GM21367 (cell line): ENCODE results near the gene ZNF823.
"Not testable (repeated sequence)": the region's sequence is repeated elsewhere in the genome, so short reads cannot be mapped to it uniquely, and the experiment has no call there.

Source experiments
- ATAC-seq: cut with Tn5 transposase; IDR thresholded peaks from one replicate; pipeline ENCODE4 v1.9.1; 2021; ENCODE audit not compliant: unreplicated experiment

Gene ZNF823

GRCh38 chr19:11684987-11685675 is 53.6 kb downstream of the ZNF823 start:
- ATAC-seq: no peak

DNA sequence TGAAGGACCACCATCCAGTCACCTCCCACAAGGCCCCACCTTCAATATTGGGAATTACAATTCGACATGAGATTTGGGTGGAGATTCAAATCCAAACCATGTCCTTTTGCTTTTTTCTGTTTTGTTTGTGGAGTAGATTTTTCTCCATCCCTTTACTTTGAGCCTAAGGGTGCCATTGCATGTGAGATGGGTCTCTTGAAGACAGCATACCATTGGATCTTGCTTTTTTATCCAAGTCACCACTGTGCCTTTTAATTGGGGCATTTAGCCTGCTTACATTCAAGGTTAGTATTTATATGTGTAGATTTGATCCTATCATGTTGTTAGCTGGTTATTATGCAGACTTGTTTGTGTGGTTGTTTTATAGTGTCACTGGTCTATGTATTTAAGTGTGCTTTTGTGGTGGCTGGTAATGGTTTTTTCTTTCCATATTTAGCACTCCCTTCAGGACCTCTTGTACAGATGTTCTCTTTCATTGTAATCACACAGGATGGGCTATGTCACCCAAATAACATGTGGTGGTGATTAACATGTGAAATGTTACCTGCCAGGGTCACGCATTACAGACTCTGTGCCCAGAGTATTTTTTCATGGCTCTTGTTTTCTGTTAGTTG is 58.0 kb downstream of the ZNF823 start:
- no peak for ATAC-seq

DNA sequence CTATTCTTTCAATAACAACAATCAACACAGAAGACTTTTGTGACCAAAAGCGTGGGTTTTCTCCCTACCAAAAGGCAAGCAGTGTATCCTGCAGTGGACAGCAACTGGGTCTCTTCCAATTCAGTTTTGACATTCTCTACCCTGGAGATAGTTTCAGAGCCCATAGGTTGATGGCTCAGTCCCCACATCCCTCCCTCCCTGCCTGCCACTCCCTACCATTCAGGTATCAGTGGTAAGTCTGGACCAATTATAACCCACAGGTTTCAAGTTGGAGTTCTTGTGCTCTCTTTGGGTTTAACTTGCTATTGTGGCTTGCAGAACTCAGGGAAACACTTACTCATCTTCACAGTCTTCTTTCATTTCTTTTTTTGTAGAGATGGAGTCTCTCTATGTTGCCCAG is 60.2 kb downstream of the ZNF823 start:
- ATAC-seq: no peak

DNA sequence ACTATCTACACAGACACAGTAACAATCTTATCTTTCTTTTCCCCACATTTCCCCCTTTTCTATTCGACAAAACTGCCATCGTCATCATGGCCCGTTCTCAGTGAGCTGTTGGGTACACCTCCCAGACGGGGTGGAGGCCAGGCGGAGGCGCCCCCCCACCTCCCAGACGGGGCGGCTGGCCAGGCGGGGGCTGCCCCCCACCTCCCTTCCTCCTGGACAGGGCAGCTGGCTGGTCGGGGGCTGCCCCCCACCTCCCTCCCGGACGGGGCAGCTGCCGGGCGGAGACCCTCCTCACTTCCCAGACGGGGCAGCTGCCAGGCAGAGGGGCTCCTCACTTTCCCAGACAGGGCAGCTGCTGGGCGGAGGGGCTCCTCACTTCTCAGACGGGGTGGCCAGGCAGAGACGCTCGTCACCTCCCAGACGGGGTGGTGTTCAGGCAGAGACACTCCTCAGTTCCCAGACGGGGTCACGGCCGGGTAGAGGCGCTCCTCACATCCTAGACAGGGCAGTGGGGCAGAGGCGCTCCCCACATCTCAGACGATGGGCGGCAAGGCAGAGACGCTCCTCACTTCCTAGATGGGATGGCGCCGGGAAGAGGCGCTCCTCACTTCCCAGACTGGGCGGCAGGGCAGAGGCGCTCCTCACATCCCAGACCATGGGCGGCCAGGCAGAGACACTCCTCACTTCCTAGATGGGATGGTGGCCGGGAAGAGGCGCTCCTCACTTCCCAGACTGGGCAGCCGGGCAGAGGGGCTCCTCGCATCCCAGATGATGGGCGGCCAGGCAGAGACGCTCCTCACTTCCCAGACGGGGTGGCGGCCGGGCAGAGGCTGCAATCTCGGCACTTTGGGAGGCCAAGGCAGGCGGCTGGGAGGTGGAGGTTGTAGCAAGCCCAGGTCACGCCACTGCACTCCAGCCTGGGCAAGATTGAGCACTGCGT is 61.8 kb downstream of the ZNF823 start:
- ATAC-seq: not testable (repeated sequence)

- no peak for ATAC-seq
Measured at GRCh38 chr19:11675569-11675968, 63.2 kb downstream of the ZNF823 start.

DNA sequence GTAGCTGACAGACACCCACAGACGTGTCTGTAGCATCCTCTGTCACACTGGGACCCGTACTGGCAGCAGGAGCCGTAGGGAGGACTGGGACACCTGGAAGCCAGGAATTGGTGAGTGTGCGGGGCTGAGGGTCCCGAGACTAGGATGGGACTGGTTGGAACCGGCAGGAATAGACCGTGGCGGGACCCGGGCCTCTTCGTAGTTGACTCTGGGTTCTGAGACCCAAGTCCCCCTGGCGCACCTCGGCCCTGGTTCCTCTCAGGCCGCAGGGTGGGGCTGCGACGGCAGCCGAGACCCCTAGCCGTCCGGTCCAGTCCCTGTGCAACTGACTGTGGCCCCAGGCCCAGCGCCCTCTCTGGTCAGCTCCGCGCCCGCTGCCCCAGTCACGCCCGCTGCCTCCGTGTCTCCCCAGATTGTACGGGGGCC is 64.7 kb downstream of the ZNF823 start:
- no peak for ATAC-seq

DNA sequence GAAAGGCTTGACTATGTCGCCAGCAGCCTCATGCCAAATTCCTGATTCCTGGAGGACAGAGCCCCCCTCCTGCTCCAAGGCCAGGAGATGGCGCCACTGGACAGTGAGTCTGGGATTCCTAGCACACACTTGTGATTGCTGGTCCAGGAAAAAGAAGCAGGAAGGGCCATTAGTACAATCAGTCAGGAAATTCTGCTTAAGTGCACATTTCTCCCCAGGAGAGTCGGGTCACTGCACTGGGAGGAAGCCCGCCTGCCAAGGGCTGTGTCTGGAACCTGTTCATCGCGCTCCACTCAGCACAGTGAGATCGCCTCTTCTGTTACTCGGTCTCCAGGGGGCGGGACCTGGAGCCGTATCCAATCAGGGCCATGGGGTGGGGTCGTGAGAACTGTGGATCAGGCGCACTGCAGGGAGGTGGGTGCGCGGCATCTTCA is 65.1 kb downstream of the ZNF823 start:
- no peak for ATAC-seq
